HG02642 (cell line): Measurements from ENCODE around the gene TAS1R3.
"Not testable (repeated sequence)": the region's sequence is repeated elsewhere in the genome, so short reads cannot be mapped to it uniquely, and the experiment has no call there.

Experiments
- ATAC-seq: cut with Tn5 transposase; IDR thresholded peaks from one replicate; pipeline ENCODE4 v1.9.1; 2021; ENCODE audit warnings: mild to moderate bottlenecking; ENCODE audit not compliant: unreplicated experiment, poor library complexity

TAS1R3 gene

GRCh38 chr1:1361233-1361981, 30.3 kb downstream of the TAS1R3 start:
- ATAC-seq: no peak

- no peak for ATAC-seq
Observed at GRCh38 chr1:1361982-1362423, 30.9 kb downstream of the TAS1R3 start.

GRCh38 chr1:1364266-1364665, 33.2 kb downstream of the TAS1R3 start:
- no peak for ATAC-seq

GRCh38 chr1:1365875-1366698, 35.0 kb downstream of the TAS1R3 start:
- no peak for ATAC-seq

GRCh38 chr1:1366699-1367066, 35.6 kb downstream of the TAS1R3 start:
- no peak for ATAC-seq

- ATAC-seq: no peak
Observed at GRCh38 chr1:1367315-1367714, 36.2 kb downstream of the TAS1R3 start.

- not testable (repeated sequence) for ATAC-seq
Observed at GRCh38 chr1:1370094-1370493, 39.0 kb downstream of the TAS1R3 start.

- ATAC-seq: no peak
Observed at GRCh38 chr1:1370771-1371300, 39.8 kb downstream of the TAS1R3 start.

GRCh38 chr1:1371364-1371745, 40.3 kb downstream of the TAS1R3 start:
- ATAC-seq: no peak

GRCh38 chr1:1371746-1372711, 40.9 kb downstream of the TAS1R3 start:
- no peak for ATAC-seq

GRCh38 chr1:1373051-1373814, 42.2 kb downstream of the TAS1R3 start:
- ATAC-seq: no peak

- ATAC-seq: no peak
Observed at GRCh38 chr1:1373815-1374588, 42.9 kb downstream of the TAS1R3 start.

GRCh38 chr1:1374589-1374928, 43.5 kb downstream of the TAS1R3 start:
- peak; percentile 8 for ATAC-seq

GRCh38 chr1:1374929-1375662, 44.0 kb downstream of the TAS1R3 start, which contains the start of gene AURKAIP1:
Gene AURKAIP1 (minus strand): TSS chr1:1375207. CDS start chr1:1374756, 451 bp downstream.
- ATAC-seq: peak; percentile 85

- no peak for ATAC-seq
Observed at GRCh38 chr1:1376551-1377226, 45.6 kb downstream of the TAS1R3 start.

- ATAC-seq: no peak
Observed at GRCh38 chr1:1377540-1378205, 46.6 kb downstream of the TAS1R3 start.

GRCh38 chr1:1380860-1381259, 49.8 kb downstream of the TAS1R3 start:
- ATAC-seq: no peak
